GM19397 (cell line): ENCODE data around the gene GPR151.
"Not testable (repeated sequence)": the region's sequence is repeated elsewhere in the genome, so short reads cannot be mapped to it uniquely, and the experiment has no call there.

Experiments
- ATAC-seq: cut with Tn5 transposase; IDR thresholded peaks from one replicate; pipeline ENCODE4 v1.9.1; 2021; ENCODE audit warnings: mild to moderate bottlenecking, moderate library complexity; ENCODE audit not compliant: unreplicated experiment

The GPR151 gene

GRCh38 chr5:146516151-146516475, at the start of gene GPR151:
Gene GPR151 (minus strand): TSS chr5:146516190. CDS start chr5:146516113, 77 bp downstream.
- ATAC-seq, result no peak

GRCh38 chr5:146564007-146564762, 48.2 kb upstream of the GPR151 start:
- ATAC-seq, result no peak

GRCh38 chr5:146562461-146562860, 46.5 kb upstream of the GPR151 start:
- ATAC-seq, result no peak

GRCh38 chr5:146561711-146562110, 45.7 kb upstream of the GPR151 start:
- ATAC-seq, result no peak

- ATAC-seq, result no peak
These were observed 44.3 kb upstream of the GPR151 start for GRCh38 chr5:146560205-146560812.

- not testable (repeated sequence) for ATAC-seq
These were observed 40.9 kb upstream of the GPR151 start for GRCh38 chr5:146556884-146557283.

- ATAC-seq, result no peak
These were observed 37.5 kb upstream of the GPR151 start for GRCh38 chr5:146553446-146553845.

- ATAC-seq, result no peak
These were observed 33.6 kb upstream of the GPR151 start for GRCh38 chr5:146549615-146550014.

- no peak for ATAC-seq
These were observed 32.9 kb upstream of the GPR151 start for GRCh38 chr5:146548781-146549449.

GRCh38 chr5:146544232-146544631, 28.2 kb upstream of the GPR151 start:
- ATAC-seq, result no peak

- peak; percentile 97 for ATAC-seq
These were observed 26.2 kb upstream of the GPR151 start for GRCh38 chr5:146541958-146542849.

- no peak for ATAC-seq
These were observed 24.4 kb upstream of the GPR151 start for GRCh38 chr5:146540414-146540813.

- ATAC-seq, result no peak
These were observed 24.0 kb upstream of the GPR151 start for GRCh38 chr5:146539973-146540372.

GRCh38 chr5:146538432-146538831, 22.4 kb upstream of the GPR151 start:
- ATAC-seq, result no peak

- no peak for ATAC-seq
These were observed 17.9 kb upstream of the GPR151 start for GRCh38 chr5:146533882-146534281.

GRCh38 chr5:146533260-146533857, 17.4 kb upstream of the GPR151 start:
- peak; percentile 94 for ATAC-seq

GRCh38 chr5:146529984-146530383, 14.0 kb upstream of the GPR151 start:
- no peak for ATAC-seq

- ATAC-seq, result no peak
These were observed 12.2 kb upstream of the GPR151 start for GRCh38 chr5:146528236-146528635.

- ATAC-seq, result no peak
These were observed 11.8 kb upstream of the GPR151 start for GRCh38 chr5:146527785-146528184.

GRCh38 chr5:146523698-146524097, 7.7 kb upstream of the GPR151 start:
- no peak for ATAC-seq
